Middle frontal gyrus (tissue), 1 donor: Measurements from ENCODE around the gene ABCB4.

Source experiments
- DNase-seq: peaks from one replicate; pipeline ENCODE4 v3.0.0-alpha.2; 2015; ENCODE audit warnings: low spot score; ENCODE audit errors: extremely low spot score

Gene ABCB4

GRCh38 chr7:87475359-87476178 lies at the start of gene ABCB4:
Gene ABCB4 (minus strand): TSS chr7:87475680. CDS start chr7:87475465, 215 bp downstream.
- DNase-seq: no peak

DNA sequence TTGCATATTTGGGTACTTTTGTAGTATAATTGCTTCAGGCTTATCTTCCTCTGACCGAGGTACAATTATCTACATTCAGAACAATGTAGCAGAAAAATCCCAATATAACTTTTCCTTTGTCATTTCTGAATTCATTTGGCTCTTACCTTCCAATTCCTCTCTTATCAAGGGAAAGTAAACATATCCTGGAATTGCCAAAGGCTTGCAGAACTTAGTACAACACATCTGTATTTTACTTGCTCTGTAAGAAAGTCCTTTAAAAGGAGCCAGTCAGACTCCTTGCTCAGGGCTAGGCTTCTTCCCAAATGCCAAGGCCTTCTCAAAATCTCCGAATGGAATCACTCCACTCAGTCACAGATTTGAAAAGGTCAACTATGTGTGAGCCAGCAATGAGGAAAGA lies 43.3 kb upstream of the ABCB4 start:
- DNase-seq: no peak

DNA sequence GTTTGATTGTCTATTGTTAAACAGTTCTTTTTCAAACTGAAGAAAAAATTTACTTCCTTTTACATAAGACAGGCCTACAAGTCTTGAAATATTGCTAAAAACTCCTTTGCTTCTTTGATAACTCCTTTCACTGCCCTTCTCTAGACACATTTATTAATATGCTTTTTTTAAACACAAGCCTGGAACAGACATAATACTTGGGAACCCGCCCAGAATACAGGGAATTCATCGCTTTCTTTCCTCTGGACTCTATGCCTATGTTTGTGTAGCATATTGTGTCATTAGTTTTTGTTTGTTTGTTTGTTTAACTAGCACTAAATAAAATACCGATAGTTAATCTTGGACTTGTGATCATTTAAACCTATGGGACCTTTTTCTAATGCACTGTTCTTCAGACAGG lies 42.4 kb upstream of the ABCB4 start:
- DNase-seq: no peak

- DNase-seq: no peak
These were observed 41.8 kb upstream of the ABCB4 start for GRCh38 chr7:87517136-87517815.

DNA sequence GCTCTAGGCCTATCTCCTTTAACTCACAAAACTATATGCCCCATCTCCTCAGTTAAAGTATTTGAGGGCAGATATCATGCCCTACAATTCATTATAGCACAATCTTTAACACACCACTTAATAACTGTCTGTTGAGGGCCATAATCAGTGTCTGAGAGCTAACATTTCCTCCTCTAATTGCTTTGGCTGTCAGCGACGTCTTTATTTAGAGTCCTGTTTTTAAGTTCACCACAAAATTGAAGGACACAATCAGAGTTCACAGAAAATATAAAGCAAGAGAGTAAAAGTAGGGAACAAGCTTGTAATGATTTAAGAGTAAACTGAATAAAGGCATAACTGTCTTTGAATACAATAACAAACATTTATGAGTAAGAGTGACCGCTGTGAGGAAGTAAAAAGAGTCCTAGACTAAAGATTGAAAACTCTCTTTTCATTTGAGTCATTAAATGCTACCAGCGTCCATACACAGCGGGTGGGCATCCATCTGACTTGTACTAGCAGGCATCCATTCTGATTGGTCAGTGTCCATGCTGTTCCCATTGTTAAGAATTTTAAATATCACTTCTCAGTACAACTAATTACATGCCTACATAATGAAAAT lies 38.4 kb upstream of the ABCB4 start:
- no peak for DNase-seq

DNA sequence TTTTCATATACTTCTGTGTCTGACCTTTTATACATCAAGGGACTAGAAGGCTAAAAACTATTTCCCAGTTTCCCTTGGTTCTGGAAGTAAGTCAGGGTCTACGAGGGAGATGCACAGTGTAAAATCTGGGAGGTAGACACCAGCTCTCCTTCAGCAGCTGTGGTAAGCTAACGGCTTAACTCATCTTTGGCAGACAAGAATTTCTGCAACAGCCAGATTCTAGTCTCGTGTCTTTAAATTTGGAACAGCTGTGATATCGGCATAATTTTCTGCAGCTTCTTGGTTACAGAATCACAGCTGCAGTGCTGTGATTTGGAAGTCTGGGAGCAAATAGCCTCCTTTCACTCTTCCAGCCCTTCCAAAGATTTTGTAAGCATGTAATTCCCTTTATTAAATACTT lies 37.4 kb upstream of the ABCB4 start:
- no peak for DNase-seq

- no peak for DNase-seq
These were observed 36.0 kb upstream of the ABCB4 start for GRCh38 chr7:87511510-87511909.

DNA sequence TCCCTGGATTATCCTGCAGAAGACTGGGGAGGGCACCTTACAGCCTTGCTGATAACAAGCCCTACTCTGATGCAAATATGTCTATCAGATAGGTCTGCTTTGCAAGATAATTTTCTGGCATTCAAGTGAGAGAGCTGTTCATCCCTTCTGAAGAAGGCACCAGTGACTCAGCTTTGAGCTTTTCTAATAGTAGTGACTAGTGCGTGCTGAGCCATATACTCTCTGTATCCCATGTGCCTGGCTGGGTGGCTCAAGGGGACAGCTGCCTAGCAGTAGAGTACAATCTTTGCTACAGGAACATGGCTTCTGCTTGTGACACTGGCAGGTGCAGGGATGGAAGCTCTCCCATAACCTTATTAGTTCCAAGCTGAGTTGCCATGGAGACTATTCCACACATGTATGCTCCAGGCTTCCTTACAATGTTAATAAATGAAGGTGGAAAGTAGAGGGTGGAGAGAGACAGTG lies 35.0 kb upstream of the ABCB4 start:
- DNase-seq: no peak

GRCh38 chr7:87507446-87507845 lies 32.0 kb upstream of the ABCB4 start:
- DNase-seq: no peak

DNA sequence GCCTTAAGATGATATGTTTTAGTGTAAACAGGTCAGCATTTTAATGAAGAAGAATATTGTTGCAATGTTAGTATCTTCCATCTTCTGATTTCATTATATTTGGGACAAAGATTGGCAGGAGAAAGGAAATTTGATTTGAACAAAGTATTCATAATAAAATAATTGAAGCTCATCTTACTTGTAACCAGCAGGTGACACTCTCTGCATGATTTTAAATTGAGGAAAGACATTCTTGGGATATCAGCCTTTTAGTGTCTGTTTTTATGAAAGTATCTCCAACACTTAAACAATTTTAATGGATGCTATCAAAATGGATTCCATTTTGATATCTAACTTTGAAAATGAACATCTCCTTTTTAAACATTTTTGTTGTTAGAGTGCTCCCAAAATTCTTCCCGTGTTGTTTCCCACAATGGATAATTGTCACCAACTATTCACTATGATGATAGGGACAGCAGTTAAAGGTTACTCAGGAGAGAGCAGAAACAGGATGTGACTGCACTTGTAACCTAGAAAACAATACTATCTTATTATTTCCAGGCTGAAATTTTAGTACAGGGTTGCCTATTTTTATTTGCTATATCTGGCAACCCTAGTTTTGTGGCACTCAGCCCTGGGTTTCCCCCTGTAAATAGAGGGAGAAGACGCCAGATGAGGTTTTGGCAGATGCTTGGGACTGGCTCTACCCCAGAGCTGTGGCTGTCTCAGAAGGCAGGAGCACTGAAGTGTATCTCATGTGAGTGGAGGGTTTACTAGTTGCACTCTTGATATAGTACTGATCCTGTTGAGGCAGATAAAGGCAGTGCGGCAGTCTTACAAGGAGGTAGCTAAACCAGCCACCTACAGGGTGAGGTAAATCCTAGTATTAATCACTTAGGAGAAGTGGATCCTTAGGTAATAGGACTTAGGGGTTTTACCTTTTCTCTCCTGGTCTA lies 31.0 kb upstream of the ABCB4 start:
- DNase-seq: no peak

DNA sequence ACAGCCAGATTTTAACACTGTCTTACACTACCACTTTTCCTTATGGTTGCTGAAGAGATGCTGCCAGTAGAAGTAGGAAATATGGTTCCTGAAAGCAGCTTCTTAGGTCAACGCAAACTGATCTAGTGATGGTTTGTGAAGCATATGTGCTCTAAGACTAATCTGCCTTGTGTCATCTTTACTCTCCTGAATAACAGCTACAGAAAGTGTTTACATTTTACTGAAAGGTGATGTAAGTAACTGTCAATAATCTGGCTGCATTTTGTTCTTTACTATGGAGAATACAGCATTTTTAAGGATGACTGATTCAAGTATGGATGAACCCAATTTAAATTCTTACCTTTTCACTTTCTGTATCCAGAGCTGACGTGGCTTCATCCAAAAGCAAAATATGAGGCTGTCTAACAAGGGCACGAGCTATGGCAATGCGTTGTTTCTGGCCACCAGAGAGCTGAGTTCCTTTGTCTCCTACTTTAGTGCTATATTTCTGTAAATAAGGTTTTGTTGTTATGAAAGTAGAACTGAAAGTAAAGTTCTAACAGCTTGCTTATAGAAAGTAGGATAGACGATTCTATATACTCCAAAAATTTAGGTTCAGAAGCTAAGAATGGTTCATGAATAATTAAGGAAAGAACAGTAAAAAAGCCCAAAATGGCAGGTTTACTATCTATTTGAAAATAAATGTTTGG lies 30.2 kb upstream of the ABCB4 start:
- DNase-seq: no peak

DNA sequence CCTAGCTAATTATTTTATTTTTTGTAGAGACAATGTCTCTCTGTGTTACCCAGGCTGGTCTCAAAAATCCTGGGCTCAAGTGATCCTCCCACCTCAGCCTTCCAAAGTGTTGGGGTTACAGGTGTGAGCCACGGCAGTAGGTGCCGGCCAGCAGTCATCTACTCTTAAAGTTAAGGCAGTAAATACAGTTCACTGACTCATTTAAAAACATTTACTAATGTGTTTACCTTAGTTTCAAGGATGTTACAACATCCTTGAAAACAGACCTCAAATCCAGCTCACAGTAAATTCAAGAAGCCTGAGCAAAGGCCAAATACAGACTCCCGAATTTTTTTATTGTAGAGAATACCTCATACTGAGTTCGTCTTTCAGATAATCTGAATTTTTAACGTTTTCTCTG lies 29.6 kb upstream of the ABCB4 start:
- no peak for DNase-seq

DNA sequence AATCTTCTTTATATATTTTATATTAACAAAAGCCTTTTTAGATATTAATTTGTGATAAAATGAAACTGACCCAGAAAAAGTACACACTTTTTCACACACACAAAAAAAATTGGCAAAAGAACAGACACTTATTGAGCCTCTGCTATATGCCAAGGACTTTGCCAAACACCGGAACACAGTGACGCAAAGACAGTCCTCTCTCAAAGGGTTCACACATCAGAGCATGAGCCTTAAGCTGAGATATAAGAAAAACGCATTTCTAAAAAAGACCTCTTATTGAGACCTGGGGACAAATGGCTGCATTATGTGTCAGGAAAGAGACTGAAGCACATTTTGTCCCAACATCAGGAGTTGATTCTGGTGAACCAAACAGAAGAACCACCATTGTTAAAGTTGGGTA lies 24.0 kb upstream of the ABCB4 start:
- DNase-seq: no peak

GRCh38 chr7:87498893-87499292 lies 23.4 kb upstream of the ABCB4 start:
- DNase-seq: no peak

GRCh38 chr7:87497482-87497881 lies 22.0 kb upstream of the ABCB4 start:
- DNase-seq: no peak

- DNase-seq: no peak
These were observed 19.9 kb upstream of the ABCB4 start for GRCh38 chr7:87495366-87495765.

DNA sequence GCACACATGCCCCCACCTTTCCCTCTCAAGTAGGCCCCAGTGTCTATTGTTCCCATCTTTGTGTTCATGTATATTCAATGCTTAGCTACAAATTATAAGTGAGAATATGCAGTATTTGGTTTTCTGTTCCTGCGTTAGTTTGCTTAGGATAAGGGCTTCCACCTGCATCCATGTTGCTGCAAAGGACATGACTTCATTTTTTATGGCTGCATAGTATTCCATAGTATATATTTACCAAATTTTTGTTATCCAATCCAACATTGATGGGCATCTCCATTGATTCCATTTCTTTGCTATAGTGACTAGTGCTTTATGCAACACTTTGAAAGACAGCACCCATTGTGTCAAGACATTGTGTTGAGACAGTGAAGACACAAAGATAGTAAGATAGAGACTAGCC lies 19.0 kb upstream of the ABCB4 start:
- DNase-seq: no peak

DNA sequence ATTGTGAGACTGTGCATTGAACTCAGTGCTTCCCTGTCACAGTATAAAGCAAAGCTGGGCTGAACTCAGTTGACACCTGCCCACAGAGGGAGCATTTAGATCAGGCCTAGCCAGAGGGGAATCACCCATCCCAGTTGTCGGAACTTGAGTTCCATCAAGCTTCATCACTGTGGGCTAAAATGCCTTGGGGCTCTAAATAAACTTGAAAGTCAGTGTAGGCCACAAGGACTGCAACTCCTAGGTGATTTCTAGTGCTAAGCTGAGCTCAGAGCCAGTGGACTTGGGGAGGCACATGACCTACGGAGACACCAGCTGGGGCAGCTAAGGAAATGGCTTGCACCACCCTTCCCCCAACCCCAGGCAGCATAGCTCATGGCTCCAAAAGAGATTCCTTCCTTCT lies 7.7 kb upstream of the ABCB4 start:
- no peak for DNase-seq

GRCh38 chr7:87482115-87482514 lies 6.6 kb upstream of the ABCB4 start:
- no peak for DNase-seq

DNA sequence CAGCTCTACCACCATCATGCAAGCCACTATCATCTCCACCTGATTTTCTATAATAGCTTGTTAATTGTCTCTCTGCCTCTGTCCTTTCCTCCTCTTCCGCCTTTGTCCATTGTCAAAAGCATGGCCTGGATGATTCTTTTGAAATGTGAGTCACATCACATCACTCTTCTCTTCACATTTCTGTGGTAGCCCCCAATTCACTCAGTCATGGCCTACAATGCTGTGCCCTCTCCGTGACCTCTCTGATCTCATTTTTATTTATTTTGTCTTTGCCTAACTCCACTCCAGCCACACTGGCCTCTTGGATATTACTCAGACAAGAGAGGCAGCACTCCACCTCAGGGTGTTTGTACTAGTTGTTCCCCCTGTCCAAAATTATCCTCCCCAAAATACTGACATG lies 4.9 kb upstream of the ABCB4 start:
- DNase-seq: no peak

DNA sequence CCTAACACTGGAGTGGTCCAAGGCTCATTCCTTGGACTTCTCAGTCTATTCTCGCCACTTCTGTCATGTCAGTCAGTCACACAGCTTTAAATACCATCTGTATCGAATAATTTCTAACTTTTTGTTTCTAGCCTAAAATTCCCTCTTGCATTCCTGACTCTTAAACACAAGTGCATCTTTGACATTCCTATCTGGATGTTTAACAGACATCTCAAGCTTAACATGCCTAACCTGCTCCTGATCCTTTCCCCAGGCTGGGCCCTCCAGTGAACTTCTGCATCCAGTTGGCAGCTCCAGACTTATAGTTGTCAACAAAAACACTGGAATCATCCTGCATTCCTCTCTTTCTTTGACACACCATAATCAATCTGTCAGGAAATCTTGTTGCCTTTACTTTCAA lies 4.5 kb upstream of the ABCB4 start:
- no peak for DNase-seq
